Activated CD4-positive, alpha-beta T cell treated with anti-CD3 and anti-CD28 coated beads, Interleukin-2, amount 50 U/mL, for 24 hours (primary cell): ENCODE data around the gene TP73.

Source experiments
- DNase-seq, 2 donors: peaks; one replicate each; pipeline ENCODE4 v3.0.0-alpha.2; 2020; ENCODE audit warnings: low read depth in 1 of 2, low spot score in 1 of 2

The TP73 gene

GRCh38 chr1:3777078-3777547 is 124.8 kb downstream of the TP73 start:
- DNase-seq, result no peak

- no peak for DNase-seq
These were observed 125.6 kb downstream of the TP73 start for GRCh38 chr1:3777647-3778589.

GRCh38 chr1:3778590-3779264 is 126.4 kb downstream of the TP73 start:
- no peak for DNase-seq

- no peak for DNase-seq
These were observed 127.1 kb downstream of the TP73 start for GRCh38 chr1:3779265-3779911.

GRCh38 chr1:3779912-3780416 is 127.6 kb downstream of the TP73 start:
- no peak for DNase-seq

GRCh38 chr1:3780901-3781300 is 128.6 kb downstream of the TP73 start:
- DNase-seq, result no peak

GRCh38 chr1:3783651-3784474 is 131.5 kb downstream of the TP73 start:
- DNase-seq, result no peak

- no peak for DNase-seq
These were observed 132.7 kb downstream of the TP73 start for GRCh38 chr1:3785045-3785444.

GRCh38 chr1:3785456-3786157 is 133.3 kb downstream of the TP73 start:
- no peak for DNase-seq
